Left forelimb (tissue), 1 donor: ENCODE data around the gene TNIK.
"Not testable (repeated sequence)": the region's sequence is repeated elsewhere in the genome, so short reads cannot be mapped to it uniquely, and the experiment has no call there.

Source experiments
- DNase-seq: peaks from one replicate; pipeline ENCODE4 v3.0.0-alpha.2; 2018; ENCODE audit warnings: low spot score

TNIK gene

DNA sequence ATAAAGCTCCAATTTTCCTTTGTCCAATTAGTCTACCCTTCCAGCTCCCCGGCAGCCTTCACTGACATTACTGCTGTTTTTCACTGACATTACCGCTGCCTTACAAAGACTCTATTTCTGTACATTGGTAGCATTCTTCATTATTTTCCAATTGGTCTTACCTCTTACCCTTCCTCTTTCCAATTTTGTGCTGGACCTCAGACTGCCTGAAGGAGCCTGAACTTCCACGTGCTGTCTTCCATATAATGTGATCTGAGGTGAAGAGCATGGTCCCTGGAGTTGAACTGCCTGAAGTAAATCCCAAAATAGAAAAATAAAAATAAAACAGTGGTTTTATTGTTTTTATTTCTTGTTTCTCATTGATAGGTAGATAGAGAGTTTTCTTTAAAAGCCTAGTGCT, 9.2 kb upstream of the TNIK start:
- no peak for DNase-seq

DNA sequence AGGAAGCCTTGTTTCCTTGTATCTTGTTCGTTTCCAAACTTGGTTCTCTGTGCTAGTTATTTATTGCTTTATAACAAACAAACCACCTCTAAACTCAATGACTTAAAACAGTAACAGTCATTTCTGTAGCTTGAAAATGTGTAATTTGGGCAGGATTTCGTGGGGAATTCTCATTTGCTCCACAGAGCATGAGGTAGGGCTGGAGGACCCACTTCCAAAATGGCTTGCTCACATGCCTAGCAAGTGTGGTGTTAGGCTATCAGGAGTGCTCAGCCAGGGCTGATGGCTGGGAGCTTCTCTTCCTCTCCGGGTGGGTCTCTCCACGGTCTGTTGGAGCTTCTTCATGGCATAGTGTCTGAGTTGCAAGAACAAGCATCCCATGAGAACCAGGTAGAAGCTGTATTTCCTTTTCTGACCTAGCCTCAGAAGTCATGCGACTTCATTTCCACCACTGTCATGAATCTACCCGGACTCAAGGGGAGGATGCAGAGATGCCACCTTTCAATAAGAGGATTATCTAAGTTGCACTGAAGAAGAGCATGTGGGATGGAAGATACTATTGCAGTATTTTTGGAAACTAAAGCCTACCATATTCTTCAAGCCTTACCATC, 8.2 kb upstream of the TNIK start:
- DNase-seq = no peak

DNA sequence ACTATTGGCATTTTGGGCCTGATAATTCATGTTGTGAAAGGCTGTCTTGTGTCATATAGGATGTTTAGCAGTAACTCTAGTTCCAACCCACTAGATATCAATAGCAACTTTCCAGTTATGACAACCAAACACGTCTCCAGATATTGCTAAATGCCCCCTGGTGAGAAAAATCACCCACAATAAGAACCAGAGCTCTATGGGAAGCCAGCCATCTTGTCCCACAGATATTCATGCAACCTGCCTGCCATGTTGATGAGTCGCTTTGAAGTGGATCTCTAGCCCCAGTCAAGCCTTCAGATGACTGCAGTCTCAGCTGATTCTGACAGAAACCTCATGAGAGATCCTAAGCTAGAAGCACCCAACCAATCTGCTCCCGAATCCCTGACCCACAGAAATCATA, 5.6 kb upstream of the TNIK start:
- DNase-seq = no peak

DNA sequence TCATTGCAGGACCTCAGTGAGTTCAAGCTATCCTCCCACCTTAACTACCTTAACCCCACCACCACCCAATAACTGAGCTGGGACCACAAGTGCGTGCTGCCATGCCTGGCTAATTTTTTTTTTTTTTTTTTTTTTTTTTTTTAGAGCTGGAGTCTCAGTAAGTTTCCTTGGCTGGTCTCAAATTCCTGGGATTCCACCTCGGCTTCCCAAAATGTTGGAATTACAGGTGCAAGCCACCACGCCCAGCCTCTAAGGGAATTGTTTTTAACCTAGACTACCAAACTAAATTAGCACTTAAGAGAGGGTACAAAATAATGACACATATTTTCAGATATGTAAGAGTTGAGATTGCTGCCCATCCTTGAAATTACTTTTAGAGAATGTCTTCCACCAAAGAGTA, 4.3 kb upstream of the TNIK start:
- no peak for DNase-seq

DNA sequence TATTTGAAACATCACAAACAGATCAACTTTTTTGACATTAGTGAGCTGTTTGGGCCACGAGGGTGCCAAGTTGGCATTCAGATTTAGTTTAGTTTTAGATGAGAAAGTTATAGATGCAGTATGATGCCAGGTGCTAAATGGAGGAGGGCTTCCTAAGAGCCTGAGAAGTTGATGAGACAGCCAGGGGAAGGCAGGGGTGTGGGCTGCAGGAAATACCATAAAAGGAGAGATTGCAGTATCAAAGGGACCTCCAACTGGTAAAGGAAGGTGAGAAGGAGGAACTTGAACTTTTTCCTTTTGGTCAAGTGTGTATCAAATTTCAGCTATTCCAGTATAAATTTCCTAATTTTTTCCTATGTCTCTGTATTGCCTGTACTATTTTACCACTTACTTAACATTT, 2.0 kb upstream of the TNIK start:
- DNase-seq = no peak

- DNase-seq = no peak
Observed at GRCh38 chr3:171461525-171461917, 1.3 kb upstream of the TNIK start.

DNA sequence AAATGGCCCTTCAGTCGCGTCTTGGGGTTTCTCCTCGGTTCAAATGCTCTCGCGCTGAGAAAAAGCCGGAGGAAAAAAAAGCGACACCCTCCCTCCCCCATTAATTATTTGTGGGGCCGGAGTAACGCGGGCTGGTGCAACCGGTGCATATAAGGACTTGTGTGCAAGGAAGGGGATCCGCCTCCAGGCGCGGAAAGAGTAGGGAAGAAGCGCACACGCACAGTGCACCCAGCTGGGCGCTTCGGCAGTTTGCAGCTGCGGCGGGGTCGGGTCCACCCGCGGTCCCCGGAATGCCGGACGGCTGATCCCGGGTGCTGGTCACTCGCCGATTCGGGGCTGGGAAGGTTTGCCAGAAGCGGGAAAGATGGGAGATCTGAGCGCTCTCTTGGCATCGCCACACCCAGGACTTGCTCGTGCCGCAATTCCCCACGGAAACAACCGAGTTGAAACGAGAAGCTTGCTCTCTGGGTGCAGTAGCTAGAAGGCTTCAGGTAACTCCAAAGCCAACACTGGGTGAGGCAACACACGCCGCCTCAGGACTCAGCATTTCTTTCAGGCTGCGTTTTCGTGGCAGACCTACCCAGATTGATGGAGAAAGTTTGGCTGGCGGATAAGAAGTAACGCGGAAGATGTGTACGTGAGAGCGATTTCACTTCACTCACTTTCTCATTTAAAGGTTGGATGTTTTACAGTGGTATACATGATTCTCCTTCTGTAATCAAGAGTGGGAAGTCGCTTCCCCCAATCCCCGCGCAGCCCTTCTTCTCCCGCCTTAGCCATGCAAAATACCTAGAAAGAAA, 720 bp upstream of the TNIK start:
- no peak for DNase-seq

- DNase-seq = no peak
Observed at GRCh38 chr3:171459137-171459941, 866 bp downstream of the TNIK start.

- DNase-seq = no peak
Observed at GRCh38 chr3:171458864-171459136, 1.4 kb downstream of the TNIK start.

- DNase-seq = no peak
Observed at GRCh38 chr3:171458071-171458863, 1.9 kb downstream of the TNIK start.

DNA sequence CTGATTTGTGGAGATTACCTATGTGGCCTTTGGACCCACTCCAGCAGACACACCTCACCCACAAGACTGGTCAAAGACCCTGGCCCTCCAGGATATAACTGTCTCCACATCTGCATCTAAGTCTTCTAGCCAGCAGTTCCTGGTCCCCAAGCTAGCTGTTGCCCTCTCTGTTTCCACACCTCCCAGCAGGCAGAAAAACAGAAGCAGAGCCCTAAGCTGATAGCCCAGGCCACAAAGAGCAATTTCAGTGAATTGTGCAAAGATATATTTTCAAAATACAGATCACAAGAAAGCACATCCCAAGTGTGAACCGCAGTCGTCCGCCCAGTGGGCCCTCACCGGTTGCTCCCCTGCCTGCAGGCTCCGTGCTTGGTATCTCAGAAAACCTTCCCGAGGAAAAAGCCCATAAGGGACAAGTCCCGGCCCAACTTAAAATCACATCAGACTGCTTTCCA, 2.6 kb downstream of the TNIK start:
- DNase-seq = no peak

DNA sequence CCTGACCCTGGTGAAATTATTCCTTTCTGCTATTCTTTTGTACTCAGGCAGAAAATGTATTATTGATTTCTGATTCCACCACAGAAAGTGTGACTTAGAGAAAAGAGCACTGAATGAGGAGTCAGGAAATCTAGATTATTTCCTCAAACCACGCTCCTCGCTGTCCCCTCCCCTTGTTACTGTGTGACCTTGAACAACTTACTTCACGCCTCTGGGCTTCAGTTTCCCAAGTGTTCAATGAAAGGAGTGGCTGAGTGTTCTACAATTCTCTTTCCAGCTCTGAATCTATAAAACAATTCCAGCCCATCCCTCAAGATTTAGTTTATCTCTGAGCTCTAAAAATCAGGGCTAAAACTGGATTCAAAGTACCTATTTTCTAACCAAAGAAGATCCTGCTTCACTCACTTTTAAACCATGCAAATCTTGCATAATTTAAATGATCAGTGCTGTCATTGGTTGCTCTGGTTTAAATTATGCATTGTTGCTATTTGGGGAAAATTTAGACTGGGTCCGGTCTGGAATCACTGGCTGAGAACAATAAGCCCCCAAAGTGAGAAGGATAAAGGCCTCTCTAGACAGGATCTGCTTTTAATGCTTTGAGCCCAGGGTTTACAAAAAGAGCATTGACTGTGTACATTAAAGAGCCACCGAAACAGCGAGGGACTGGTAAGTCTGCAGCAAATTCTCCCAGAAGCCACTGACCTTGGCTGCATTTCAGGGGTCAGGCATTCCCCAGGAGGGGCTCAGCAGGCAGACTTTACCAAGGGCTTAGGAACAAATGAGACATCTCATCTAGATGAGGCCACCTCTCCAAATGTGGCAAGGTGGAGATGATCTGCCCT, 3.2 kb downstream of the TNIK start:
- no peak for DNase-seq

- no peak for DNase-seq
Observed at GRCh38 chr3:171455603-171456550, 4.3 kb downstream of the TNIK start.

DNA sequence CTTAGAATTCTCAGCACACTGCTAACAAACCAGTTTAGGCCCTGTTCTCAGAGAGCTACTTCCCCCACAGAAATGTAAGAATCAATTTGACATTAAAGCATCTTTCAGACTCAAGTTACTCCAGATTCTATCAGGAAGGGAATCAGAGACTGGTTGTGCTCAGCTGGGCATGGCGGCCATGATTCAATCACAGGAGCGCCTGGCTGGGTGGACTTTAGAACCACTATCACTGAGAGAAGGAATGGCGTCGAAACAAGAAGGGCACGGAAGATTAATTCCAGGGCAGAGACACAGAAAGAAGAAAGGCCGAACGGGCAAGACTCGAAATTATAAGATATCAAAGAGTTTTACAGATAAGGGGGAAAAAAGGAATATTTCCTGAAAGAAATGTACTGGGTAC, 6.2 kb downstream of the TNIK start:
- DNase-seq = no peak

DNA sequence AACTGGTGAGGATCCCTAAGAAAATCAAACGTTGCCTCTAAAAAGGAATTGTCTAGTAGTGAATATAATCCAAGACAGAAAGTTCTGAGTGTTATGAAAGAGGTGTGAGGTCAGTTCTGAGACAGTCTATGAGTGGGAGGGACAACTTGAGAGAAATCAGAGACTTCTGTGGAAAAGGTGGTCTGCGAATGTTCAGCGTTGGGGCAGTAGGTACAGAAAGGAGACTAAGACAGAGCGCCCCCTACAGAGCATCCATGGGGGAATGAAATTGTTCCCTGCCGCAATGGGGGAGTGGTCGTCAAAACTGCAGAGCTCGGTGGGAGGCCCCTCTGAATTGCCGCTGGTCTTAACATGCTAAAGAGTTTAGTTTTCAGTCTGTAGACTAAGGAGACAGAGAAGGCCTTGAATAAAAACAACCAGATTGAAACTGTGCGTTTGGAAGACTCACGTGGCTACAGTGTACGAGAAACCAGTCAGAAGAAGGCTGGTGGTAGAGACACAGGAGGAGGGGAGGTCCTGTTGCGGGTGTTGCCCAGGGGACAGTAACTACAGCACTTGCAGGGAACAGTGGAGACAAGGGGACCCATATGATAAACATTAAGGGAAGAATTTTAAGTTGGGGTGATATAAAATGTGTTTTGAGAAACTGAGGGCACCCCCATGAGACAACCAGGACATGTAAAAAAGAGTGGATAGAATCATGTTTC, 6.9 kb downstream of the TNIK start:
- DNase-seq = no peak

- DNase-seq = no peak
Observed at GRCh38 chr3:171452328-171452727, 7.9 kb downstream of the TNIK start.

DNA sequence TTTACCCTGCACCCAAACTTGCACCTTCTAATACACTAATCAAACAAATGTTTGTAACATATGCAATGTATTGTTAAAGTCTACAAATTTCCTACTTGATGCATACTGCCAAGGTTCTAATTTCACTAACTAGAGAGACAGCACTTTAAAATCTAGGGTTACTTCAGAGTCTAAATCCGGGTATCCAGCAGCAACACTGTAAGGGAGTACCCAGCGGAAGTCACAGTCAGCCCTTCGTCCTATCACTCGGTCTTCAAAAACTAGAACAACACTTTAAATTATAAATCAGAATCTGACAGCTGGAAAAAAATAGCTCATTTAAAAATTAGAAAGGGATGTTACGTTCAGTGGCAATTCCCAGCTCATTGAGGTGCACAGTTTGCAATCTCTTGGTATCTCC, 8.3 kb downstream of the TNIK start:
- no peak for DNase-seq

GRCh38 chr3:171447579-171447891, 12.7 kb downstream of the TNIK start:
- DNase-seq = not testable (repeated sequence)

GRCh38 chr3:171446801-171447578, 13.2 kb downstream of the TNIK start:
- no peak for DNase-seq
